GM21423 (cell line): ENCODE measurements around the gene MTARC1.

Experiments used
- ATAC-seq: cut with Tn5 transposase; IDR thresholded peaks from one replicate; pipeline ENCODE4 v1.9.1; 2021; ENCODE audit warnings: mild to moderate bottlenecking, moderate library complexity; ENCODE audit not compliant: unreplicated experiment

The MTARC1 gene

DNA sequence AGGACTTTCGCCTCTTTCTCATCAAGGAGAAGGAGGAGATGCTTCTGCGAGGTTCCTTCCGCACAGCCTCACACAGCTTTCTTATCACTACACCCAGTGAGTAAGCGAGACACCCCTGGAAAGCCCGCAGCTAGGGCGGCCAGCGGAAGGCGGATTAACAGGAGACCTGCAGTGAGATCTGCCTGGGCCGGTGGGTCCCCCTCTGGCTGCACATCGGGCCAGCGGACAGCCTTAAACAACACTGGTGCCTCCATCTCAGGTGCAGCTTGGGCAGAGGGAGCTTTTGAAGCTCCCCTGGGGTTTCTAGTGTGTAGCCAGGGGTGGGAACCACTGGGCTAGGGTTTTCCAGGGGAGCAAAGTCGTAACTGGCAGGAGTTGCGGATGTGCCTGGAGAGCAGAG is 17.5 kb upstream of the MTARC1 start:
- no peak for ATAC-seq

- ATAC-seq: peak; percentile 63
These were observed 16.3 kb upstream of the MTARC1 start for GRCh38 chr1:220770245-220770913.

DNA sequence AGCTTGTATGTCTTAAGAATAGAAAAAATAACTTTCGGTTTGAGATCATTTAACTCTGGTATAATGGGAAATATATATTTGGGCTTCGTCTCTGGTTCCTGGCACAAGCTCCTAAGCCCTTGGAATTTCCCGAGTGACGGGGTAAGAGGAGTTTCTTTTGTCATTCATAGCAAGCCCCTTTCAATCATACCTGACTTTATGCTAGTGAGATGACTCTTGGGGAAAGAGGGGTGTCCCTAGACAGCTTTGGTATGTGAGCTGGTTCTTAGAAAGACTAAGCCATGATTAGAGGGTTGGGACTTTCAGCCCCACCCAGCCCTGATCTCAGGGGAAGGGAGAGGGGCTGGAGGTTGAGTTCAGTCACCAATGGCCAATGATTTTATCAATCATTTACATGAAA is 13.9 kb upstream of the MTARC1 start:
- ATAC-seq: peak; percentile 29

- ATAC-seq: no peak
These were observed 11.4 kb upstream of the MTARC1 start for GRCh38 chr1:220775240-220775853.

GRCh38 chr1:220776254-220776653 is 10.5 kb upstream of the MTARC1 start:
- no peak for ATAC-seq

DNA sequence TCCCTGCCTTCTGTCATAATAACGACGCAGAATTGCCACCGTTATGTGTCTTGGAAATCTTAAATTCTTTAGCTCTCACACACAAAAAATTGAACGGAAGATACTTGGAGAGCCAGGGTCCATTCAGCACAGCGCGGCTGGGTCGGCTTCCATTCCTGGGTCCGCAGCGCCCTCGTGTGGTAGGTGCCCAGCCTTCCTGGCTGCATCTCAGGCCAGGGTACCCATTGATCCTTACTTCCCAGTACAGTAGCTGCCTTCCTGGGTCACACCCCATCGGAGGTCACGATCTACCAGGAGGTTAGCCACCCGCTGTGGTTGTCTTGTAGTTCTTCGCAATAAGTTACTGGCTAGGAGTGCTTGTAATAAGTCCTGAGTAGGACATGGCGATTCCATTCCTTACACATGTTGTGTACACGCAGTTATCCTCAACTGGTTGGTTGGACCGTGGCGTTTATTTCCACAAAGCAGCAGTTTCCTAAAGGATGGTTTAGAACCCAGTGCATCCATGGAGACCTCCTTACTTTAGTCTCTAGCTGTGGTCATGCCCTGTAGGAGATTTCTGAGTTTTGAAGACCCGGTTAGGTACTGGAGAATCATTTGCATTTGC is 9.9 kb upstream of the MTARC1 start:
- peak; percentile 73 for ATAC-seq

DNA sequence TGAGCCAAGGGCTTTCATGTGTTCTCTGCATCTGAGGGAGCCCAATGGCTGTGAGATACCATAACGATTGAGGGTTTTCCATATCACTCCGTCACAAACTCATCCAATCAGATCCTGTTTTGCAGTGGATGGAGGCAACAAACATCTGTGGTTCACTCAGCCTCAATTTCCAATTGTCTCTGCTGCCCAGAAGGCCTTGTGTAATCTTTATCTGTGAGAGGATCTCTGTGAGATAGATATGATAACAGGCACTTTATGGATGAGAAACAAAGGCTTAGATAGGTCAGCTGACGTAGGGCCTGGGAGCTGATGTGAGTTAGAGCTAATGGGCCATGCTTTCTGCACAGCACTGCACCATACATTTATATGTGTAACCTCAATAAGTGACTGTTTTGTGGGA is 3.3 kb upstream of the MTARC1 start:
- ATAC-seq: no peak

DNA sequence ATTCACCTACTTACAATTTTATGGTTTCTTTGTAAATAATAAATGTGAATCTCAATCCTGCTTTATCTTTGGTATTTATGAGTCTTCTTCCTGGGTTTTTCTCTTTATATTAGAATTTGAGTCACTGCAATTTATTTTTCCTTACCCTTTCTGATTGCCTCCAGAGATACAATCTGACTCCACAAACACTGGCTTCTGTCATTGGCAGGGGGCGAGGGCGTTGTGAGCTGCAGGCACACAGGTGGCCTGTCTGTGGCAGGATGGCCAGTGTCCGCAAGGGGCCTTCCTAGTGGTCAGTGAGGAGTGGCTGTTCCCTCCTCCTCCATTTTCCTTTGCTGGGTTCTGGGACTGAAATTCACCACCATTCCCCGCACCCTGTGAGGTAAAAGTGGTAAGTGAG is 2.0 kb upstream of the MTARC1 start:
- no peak for ATAC-seq

GRCh38 chr1:220785166-220786056 is 1.3 kb upstream of the MTARC1 start:
- no peak for ATAC-seq

DNA sequence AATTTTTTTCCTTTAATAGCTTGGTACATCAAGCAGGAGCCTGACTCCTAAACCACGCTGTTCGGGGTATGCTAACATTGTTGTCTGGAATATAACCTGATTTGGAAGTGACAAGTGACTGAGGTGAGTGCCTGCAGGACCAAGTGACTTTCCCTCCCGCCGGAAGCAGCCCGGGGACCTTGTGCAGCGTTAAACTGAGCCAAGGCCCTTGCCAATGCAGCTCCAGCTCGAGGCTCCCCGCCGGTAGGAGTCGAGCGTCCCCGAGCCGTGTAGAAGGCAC is 716 bp upstream of the MTARC1 start:
- ATAC-seq: peak; percentile 24

GRCh38 chr1:220787069-220787619 is 431 bp downstream of the MTARC1 start:
- ATAC-seq: peak; percentile 38

- no peak for ATAC-seq
These were observed 2.2 kb downstream of the MTARC1 start for GRCh38 chr1:220788900-220789299.

- no peak for ATAC-seq
These were observed 2.9 kb downstream of the MTARC1 start for GRCh38 chr1:220789532-220790147.

GRCh38 chr1:220791285-220791684 is 4.6 kb downstream of the MTARC1 start:
- no peak for ATAC-seq

DNA sequence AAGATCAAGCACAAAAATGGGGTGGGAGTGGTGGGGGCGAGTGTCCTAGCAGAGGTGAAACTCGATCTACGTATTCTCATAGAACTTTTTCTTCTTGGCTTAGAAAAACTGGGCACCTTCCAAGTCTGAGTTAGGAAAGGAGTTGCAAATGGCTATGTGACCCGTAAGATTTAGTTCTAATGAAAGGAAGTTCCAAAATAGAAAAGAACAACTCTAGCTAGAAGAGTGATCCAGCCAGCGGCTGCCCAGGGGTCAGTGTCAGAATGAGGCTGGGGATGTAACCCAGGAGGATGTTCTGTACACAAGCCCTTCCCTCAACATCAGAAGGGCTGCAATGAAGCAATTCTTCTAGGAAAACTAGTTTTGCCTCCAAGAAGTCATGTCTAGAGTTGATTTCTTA is 5.2 kb downstream of the MTARC1 start:
- no peak for ATAC-seq

DNA sequence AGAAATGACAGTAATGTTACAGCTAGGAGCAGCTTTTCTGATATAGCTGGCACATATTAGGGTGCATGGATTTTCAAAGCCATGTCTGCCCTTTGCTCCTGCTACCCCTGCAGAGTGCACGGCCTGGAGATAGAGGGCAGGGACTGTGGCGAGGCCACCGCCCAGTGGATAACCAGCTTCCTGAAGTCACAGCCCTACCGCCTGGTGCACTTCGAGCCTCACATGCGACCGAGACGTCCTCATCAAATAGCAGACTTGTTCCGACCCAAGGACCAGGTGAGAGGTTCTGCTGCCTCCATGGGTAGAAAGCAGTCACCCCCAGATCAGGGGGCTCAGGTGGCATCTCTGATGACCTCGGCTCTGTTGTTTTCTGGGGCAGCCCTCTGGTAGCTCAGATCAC is 9.8 kb downstream of the MTARC1 start:
- ATAC-seq: no peak

DNA sequence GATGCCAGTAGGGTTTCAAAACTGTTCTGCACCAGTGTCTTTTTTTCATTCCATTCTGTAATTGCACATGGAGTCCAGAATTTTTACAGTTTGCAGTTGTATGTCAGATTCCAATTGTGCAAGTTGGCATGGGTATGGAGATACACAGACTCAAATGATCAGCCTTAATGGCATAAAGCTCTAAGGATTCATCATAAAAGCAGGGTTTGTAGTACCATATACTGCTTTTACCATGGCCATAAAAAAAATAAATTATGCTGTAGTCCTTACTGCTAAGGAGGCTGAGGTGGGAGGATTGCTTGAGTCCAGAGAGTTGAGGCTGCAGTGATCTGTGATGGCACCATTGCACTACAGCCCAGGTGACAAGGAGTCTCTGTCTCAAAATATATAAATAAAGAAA is 10.3 kb downstream of the MTARC1 start:
- no peak for ATAC-seq

GRCh38 chr1:220797553-220797952 is 10.8 kb downstream of the MTARC1 start:
- no peak for ATAC-seq

DNA sequence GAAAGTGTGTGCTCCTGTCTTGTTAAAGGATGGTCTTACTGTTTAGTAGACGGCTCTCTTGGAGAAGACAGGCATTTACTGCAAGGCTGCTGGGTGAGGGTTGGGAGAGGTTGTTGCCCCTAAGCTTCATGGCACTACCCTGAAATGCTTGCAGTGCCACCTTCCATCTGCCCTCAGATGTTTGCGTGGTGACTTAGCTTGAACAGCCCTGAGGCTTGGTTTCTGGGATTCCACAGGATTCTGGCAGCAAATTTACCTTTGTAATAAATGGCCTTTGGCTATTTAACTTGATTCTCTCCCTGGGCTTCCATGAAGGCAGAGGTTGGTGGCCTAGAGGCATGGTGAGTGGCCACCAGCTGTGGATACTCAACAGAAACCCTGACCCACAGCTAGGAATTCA is 11.6 kb downstream of the MTARC1 start:
- ATAC-seq: no peak

DNA sequence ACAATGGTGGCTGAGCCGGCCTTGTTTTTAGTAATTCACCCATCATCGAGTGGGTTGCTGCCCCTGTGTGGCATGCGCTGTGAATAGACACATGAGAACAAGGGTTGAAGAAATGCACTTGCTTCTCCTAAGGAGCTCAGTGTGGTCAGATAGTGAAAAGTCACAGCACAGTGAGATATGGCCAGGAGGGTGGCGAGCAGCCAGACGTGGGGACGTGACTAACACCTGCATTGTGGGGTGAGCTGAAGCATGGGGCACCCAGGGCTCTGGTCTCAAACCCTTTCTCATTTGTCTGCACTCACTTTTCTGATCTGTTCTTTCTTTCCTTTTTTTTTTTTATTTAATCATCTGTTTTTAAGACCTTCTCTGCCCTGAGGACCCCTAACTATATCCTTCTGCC is 13.5 kb downstream of the MTARC1 start:
- ATAC-seq: no peak
